Motor neuron (in vitro differentiated cells): Measurements from ENCODE around the gene APCDD1L. TPM values are rescaled to one million over a fixed set of nuclear protein-coding genes. Genes with fewer than 3 reads are reported as not detected.
"Not testable (repeated sequence)": the region's sequence is repeated elsewhere in the genome, so short reads cannot be mapped to it uniquely, and the experiment has no call there.

Experiments used
- ATAC-seq, 8 experiments: fragments of 200-7000 bp; cut with Tn5 transposase; replicated peaks in 6 of 8; 2 replicates each; pipeline ENCODE4 v1.8.0; 2021; ENCODE audit warnings: mild to moderate bottlenecking in 8 of 8, moderate library complexity in 8 of 8
- H3K27ac ChIP-seq, 2 donors: fragments of 250-450 bp; sonication (Bioruptor Pico); 2 replicates each; pipeline ENCODE4 v1.9.0; 2021; ENCODE audit warnings: antibody characterized with exemption in 2 of 2, mild to moderate bottlenecking in 2 of 2, moderate library complexity in 1 of 2
- H3K4me1 ChIP-seq, 2 donors: fragments of 250-450 bp; sonication (Bioruptor Pico); replicated peaks in 1 of 2; 2 replicates each; pipeline ENCODE4 v1.6.1; 2021; ENCODE audit warnings: antibody characterized with exemption in 2 of 2, mild to moderate bottlenecking in 2 of 2, moderate library complexity in 1 of 2
- H3K4me3 ChIP-seq, 5 donors: fragments of 250-450 bp; sonication (Bioruptor Pico); 2 replicates each; pipeline ENCODE4 v1.9.0; 2021; ENCODE audit warnings: antibody characterized with exemption in 5 of 5, mild to moderate bottlenecking in 5 of 5, moderate library complexity in 4 of 5
- WGBS, 10 experiments: fragments of 450-650 bp; shearing (Covaris generic); methylation state at CpG; one replicate each; pipeline ENCODE4 v1.0.0; 2022; 5-methylcytosine and 5-hydroxymethylcytosine counted together
- in situ Hi-C, 9 experiments: fragments of 400-800 bp; cut with MboI; loops; one replicate each; pipeline ENCODE4 v1.15.0; 2021; ENCODE audit warnings: low sequenced_read_pairs in 9 of 9, low pct_unique_long_range_greater_than_20kb in 2 of 9; ENCODE audit not compliant: unreplicated experiment in 9 of 9
- total RNA-seq, 8 experiments: library from RNA; unstranded; fragments of 300-600 nt; gene quantifications; 2 replicates each; pipeline versions ENCODE4 v1.2.3 to v1.2.4, GENCODE V29; 2022

The APCDD1L gene
- total RNA-seq, 8 experiments from 2014 or later = 0.11 to 6.3 (median 0.59) TPM

DNA sequence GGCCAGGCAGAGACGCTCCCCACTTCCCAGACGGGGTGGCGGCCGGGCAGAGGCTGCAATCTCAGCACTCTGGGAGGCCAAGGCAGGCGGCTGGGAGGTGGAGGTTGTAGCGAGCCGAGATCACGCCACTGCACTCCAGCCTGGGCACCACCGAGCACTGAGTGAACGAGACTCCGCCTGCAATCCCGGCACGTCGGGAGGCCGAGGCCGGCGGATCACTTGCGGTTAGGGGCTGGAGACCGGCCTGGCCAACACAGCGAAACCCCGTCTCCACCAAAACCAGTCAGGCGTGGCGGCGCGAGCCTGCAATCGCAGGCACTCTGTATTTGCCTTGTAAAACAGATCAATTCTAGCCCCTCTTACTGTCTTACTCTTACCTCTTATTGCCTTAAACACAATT lies 100.4 kb downstream of the APCDD1L start:
- ATAC-seq, in situ Hi-C loops, H3K27ac ChIP-seq, H3K4me1 ChIP-seq, H3K4me3 ChIP-seq: not testable (repeated sequence)
- WGBS, 10 experiments = 93% methylated on average over 3 of the region's 26 CpGs; no CpG with 5 or more reads in 9 of the 10 experiments

- H3K4me3 ChIP-seq, H3K4me1 ChIP-seq, ATAC-seq, in situ Hi-C loops, H3K27ac ChIP-seq: not testable (repeated sequence)
- WGBS, 10 experiments = no CpG with 5 or more reads among the region's 35 CpGs
Observed at GRCh38 chr20:58414216-58414615, 101.0 kb downstream of the APCDD1L start.

Other genes with a start within 250 kb of the APCDD1L start
- 10 to 100 TPM; 10.8 to 28.4 (median 15.2) TPM for gene RAB22A, start 205.7 kb downstream of the APCDD1L start, total RNA-seq
- 10 to 100 TPM; 11.2 to 30.0 (median 23.1) TPM for gene VAPB, start 126.2 kb downstream of the APCDD1L start, total RNA-seq
- gene STX16, start 135.9 kb upstream of the APCDD1L start, total RNA-seq = 10 to 100 TPM; 17.5 to 86.6 (median 30.4) TPM
- 10 to 100 TPM in 5 of 8 experiments, 1 to 10 TPM in 3; 5.4 to 31.1 (median 14.0) TPM for gene NPEPL1, start 177.4 kb upstream of the APCDD1L start, total RNA-seq